H1 (cell line): ENCODE measurements around the gene RNASE9. TPM values are rescaled to one million over a fixed set of nuclear protein-coding genes. Genes with fewer than 3 reads are reported as not detected.

ENCODE experiments used
- BRCA1 ChIP-seq: IDR thresholded peaks from 2 replicates; pipeline ENCODE4 v1.6.1; 2012; ENCODE audit warnings: low read depth, low read length, improper control_type of control experiment
- CBX5 ChIP-seq: fragments of 300-800, 300-1000 bp; sonication (generic); IDR thresholded peaks from 2 replicates; pipeline ENCODE4 v1.7.1; 2016; ENCODE audit warnings: antibody characterized with exemption, low read length, low read depth
- CBX8 ChIP-seq: fragments of 300-800, 300-1000 bp; sonication (generic); IDR thresholded peaks from 2 replicates; pipeline ENCODE4 v1.7.1; 2016; ENCODE audit warnings: low read depth, low read length, borderline replicate concordance
- CEBPB ChIP-seq: IDR thresholded peaks from 2 replicates; pipeline ENCODE4 v1.6.1; 2012; ENCODE audit warnings: low read depth, low read length
- CHD1 ChIP-seq: IDR thresholded peaks from 2 replicates; pipeline ENCODE4 v1.6.1; 2012; ENCODE audit warnings: low read depth, low read length, improper control_type of control experiment
- CHD2 ChIP-seq: IDR thresholded peaks from 2 replicates; pipeline ENCODE4 v1.6.1; 2012; ENCODE audit warnings: low read length, improper control_type of control experiment
- E2F6 ChIP-seq: IDR thresholded peaks from 2 replicates; pipeline ENCODE4 v1.6.1; 2012; ENCODE audit warnings: inconsistent platforms
- EGR1 ChIP-seq: IDR thresholded peaks from 2 replicates; pipeline ENCODE4 v1.6.1; 2011; ENCODE audit warnings: low read depth, low read length, borderline replicate concordance
- GABPA ChIP-seq: IDR thresholded peaks from 2 replicates; pipeline ENCODE4 v1.6.1; 2011; ENCODE audit warnings: mild to moderate bottlenecking, low read length, moderate library complexity, borderline replicate concordance; ENCODE audit not compliant: insufficient read depth
- GTF2F1 ChIP-seq: IDR thresholded peaks from 2 replicates; pipeline ENCODE4 v1.6.1; 2012; ENCODE audit warnings: low read depth, low read length, improper control_type of control experiment, borderline replicate concordance
- HDAC6 ChIP-seq: IDR thresholded peaks from one replicate; pipeline ENCODE4 v1.7.1; 2012; ENCODE audit warnings: low read depth, mild to moderate bottlenecking, inconsistent platforms, low read length, moderate library complexity
- MAX ChIP-seq: IDR thresholded peaks from 2 replicates; pipeline ENCODE4 v1.6.1; 2012; ENCODE audit warnings: inconsistent platforms
- NRF1 ChIP-seq: IDR thresholded peaks from 2 replicates; pipeline ENCODE4 v1.6.1; 2011; ENCODE audit warnings: mild to moderate bottlenecking, low read depth, low read length, improper control_type of control experiment
- PHF8 ChIP-seq: fragments of 200-600 bp; sonication (generic); conservative IDR thresholded peaks from 2 replicates; pipeline ENCODE4 v1.7.1; 2012; ENCODE audit warnings: low read depth, mild to moderate bottlenecking, inconsistent platforms, low read length, moderate library complexity
- POLR2A ChIP-seq, 2 experiments: IDR thresholded peaks; 1 replicate in 1 of 2; 2 replicates in 1 of 2; pipeline ENCODE4 v1.6.1; 2011; ENCODE audit warnings: low read depth in 2 of 2, low read length in 2 of 2, mild to moderate bottlenecking in 2 of 2; ENCODE audit errors: control extremely low read depth in 1 of 2
- RAD21 ChIP-seq, 2 experiments: IDR thresholded peaks in 1 of 2; conservative IDR thresholded peaks in 1 of 2; 2 replicates each; pipeline ENCODE4 v1.6.1; 2011; ENCODE audit warnings: low read depth in 2 of 2, low read length in 2 of 2, improper control_type of control experiment in 1 of 2, inconsistent platforms in 1 of 2, mild to moderate bottlenecking in 1 of 2, moderate library complexity in 1 of 2
- RBBP5 ChIP-seq: IDR thresholded peaks from 2 replicates; pipeline ENCODE4 v1.7.1; 2012; ENCODE audit warnings: low read depth, mild to moderate bottlenecking, inconsistent platforms, low read length, moderate library complexity, borderline replicate concordance
- RFX5 ChIP-seq: IDR thresholded peaks from 2 replicates; pipeline ENCODE4 v1.6.1; 2011; ENCODE audit warnings: low read depth, low read length, improper control_type of control experiment, borderline replicate concordance
- RXRA ChIP-seq: IDR thresholded peaks from 2 replicates; pipeline ENCODE4 v1.6.1; 2011; ENCODE audit warnings: low read depth, mild to moderate bottlenecking, low read length, moderate library complexity; ENCODE audit not compliant: insufficient read depth
- SIN3A ChIP-seq, 2 experiments: IDR thresholded peaks in 1 of 2; conservative IDR thresholded peaks in 1 of 2; 2 replicates each; pipeline ENCODE4 v1.6.1; 2011 to 2012; ENCODE audit warnings: low read length in 2 of 2, improper control_type of control experiment in 1 of 2, low read depth in 1 of 2, mild to moderate bottlenecking in 1 of 2
- SP2 ChIP-seq: IDR thresholded peaks from 2 replicates; pipeline ENCODE4 v1.6.1; 2012; ENCODE audit warnings: mild to moderate bottlenecking, low read length, inconsistent platforms
- SRF ChIP-seq: IDR thresholded peaks from 2 replicates; pipeline ENCODE4 v1.6.1; 2011; ENCODE audit warnings: mild to moderate bottlenecking, low read depth, low read length, moderate library complexity
- TAF7 ChIP-seq: optimal IDR thresholded peaks from 2 replicates; pipeline ENCODE3; 2011; ENCODE audit warnings: low read depth, mild to moderate bottlenecking, inconsistent platforms, low read length, moderate library complexity, borderline replicate concordance
- TEAD4 ChIP-seq: IDR thresholded peaks from 2 replicates; pipeline ENCODE4 v1.6.1; 2012; ENCODE audit warnings: low read depth, low read length, inconsistent platforms, mixed read lengths
- polyA plus RNA-seq, 7 experiments: library from polyadenylated mRNA; depleted of rRNA in 3 of 7; stranded (reverse) in 5 of 7; unstranded in 2 of 7; fragments of >200 nt in 5 of 7; fragments of 200-250 nt in 2 of 7; gene quantifications; 1 replicate in 5 of 7; 2 replicates in 1 of 7; 4 replicates in 1 of 7; pipeline versions ENCODE4 v1.2.1 to v1.2.3, GENCODE V29; 2011 to 2013; ENCODE audit warnings: missing spikeins in 2 of 7, mixed read lengths in 2 of 7
- total RNA-seq: library from RNA; stranded (reverse); fragmentation: NEBNext Ultra II Directional; extraction: Animal tissue kit (Norgen Biotek cat#: 25700); gene quantifications from 2 replicates; pipeline ENCODE4 v1.2.1, GENCODE V29; 2021

The RNASE9 gene
- total and polyA plus RNA-seq, 2 of the 8 experiments (the other 6 are each of a cell fraction or from before 2014, with no cell fraction given), result 0.06 TPM; not detected in 1

- no peak for TF ChIP-seq CEBPB
- TF ChIP-seq MAX, result 0 out of 2 replicates have a peak, but pooled peaks have one; percentile 13
- TF ChIP-seq CHD2, result no peak
- TF ChIP-seq E2F6, result no peak
- peak; percentile 97 to 98 for TF ChIP-seq RAD21 (IDR thresholded peaks at IDR 0.05 in 1 of 2, conservative IDR thresholded peaks at IDR 0.05 in 1 of 2; ENCODE audit: low read depth in 2 of 2, low read length in 2 of 2)
- no peak for TF ChIP-seq RXRA
- TF ChIP-seq RBBP5, result no peak
- no peak for TF ChIP-seq RFX5
- TF ChIP-seq CHD1, result no peak
- no peak for TF ChIP-seq PHF8
- no peak for TF ChIP-seq TAF7
- no peak for TF ChIP-seq SP2
- TF ChIP-seq GABPA, result no peak
- 0 out of 4 replicates have a peak, but pooled peaks of 1 of the 2 experiments have one; percentile 50 for TF ChIP-seq SIN3A (conservative IDR thresholded peaks at IDR 0.05 in 1 of 2, IDR thresholded peaks at IDR 0.05 in 1 of 2; ENCODE audit: low read depth in 1 of 2, low read length in 2 of 2)
- TF ChIP-seq NRF1, result no peak
- no peak for TF ChIP-seq CBX5
- no peak for TF ChIP-seq GTF2F1
- TF ChIP-seq BRCA1, result no peak
- TF ChIP-seq CBX8, result no peak
- TF ChIP-seq EGR1, result peak; percentile 71; the same call in 1 of the 2 replicates
- no peak for TF ChIP-seq HDAC6
- no peak for TF ChIP-seq SRF
- no peak for TF ChIP-seq POLR2A (IDR thresholded peaks at IDR 0.05; ENCODE audit: control extremely low read depth in 1 of 2, low read depth in 2 of 2, low read length in 2 of 2)
- TF ChIP-seq TEAD4, result 0 out of 2 replicates have a peak, but pooled peaks have one; percentile 11
These were observed 45.5 kb upstream of the RNASE9 start (continued) for GRCh38 chr14:20606190-20606901.
